PC-3 (cell line): Measurements from ENCODE around the gene ACAP2. TPM values are rescaled to one million over a fixed set of nuclear protein-coding genes. Genes with fewer than 3 reads are reported as not detected.
A peak's percentile ranks its signal among the peaks of the same experiment; 100 is the strongest.

Source experiments
- ATAC-seq: fragments of 200-7000 bp; cut with Tn5 transposase; 2 replicates; pipeline ENCODE4 v1.9.1; 2020; ENCODE audit warnings: mild to moderate bottlenecking, moderate library complexity
- BruUV-seq: library from RNA; stranded (reverse); fragments of 400-500 nt; replicated peaks from 2 replicates; lab custom pipeline; 2021; lab: Mats Ljungman, UMichigan
- CTCF ChIA-PET: fragments of 300-600 bp; sonication (Branson Sonifier 250); formaldehyde crosslinking; loops from one replicate; lab custom pipeline; 2022; ENCODE audit warnings: antibody characterized with exemption; lab: Charles Lee
- POLR2A ChIA-PET: fragments of 300-600 bp; sonication (Branson Sonifier 250); formaldehyde crosslinking; loops from one replicate; lab custom pipeline; 2022; ENCODE audit warnings: antibody characterized with exemption; ENCODE audit not compliant: unreplicated experiment; lab: Charles Lee
- DNase-seq: peaks from one replicate; pipeline ENCODE4 v3.0.0-alpha.2; 2015
- H2AFZ ChIP-seq: fragments of 300-600 bp; sonication (generic); 2 replicates; pipeline ENCODE4 v1.6.0; 2016; ENCODE audit warnings: antibody characterized with exemption, low read length
- H3F3A ChIP-seq: fragments of 300-600 bp; sonication (generic); one replicate; pipeline ENCODE4 v1.6.0; 2017; ENCODE audit warnings: antibody characterized with exemption, low read length, control low read depth, mild to moderate bottlenecking; ENCODE audit not compliant: unreplicated experiment
- H3K27ac ChIP-seq: fragments of 300-600 bp; sonication (generic); 2 replicates; pipeline ENCODE4 v1.5.1; 2016; ENCODE audit warnings: mild to moderate bottlenecking, low read length
- H3K27me3 ChIP-seq: fragments of 300-600 bp; sonication (generic); 2 replicates; pipeline ENCODE4 v1.6.1; 2016; ENCODE audit warnings: low read length, mixed read lengths
- H3K36me3 ChIP-seq: fragments of 300-600 bp; sonication (generic); 2 replicates; pipeline ENCODE4 v1.6.1; 2016; ENCODE audit warnings: low read depth, mixed run types, low read length, mixed read lengths
- H3K4me1 ChIP-seq: fragments of 300-600 bp; sonication (generic); 2 replicates; pipeline ENCODE4 v1.5.1; 2016; ENCODE audit warnings: low read length; ENCODE audit not compliant: insufficient read depth
- H3K4me2 ChIP-seq: fragments of 300-600 bp; sonication (generic); 2 replicates; pipeline ENCODE4 v1.6.0; 2016; ENCODE audit warnings: low read length
- H3K4me3 ChIP-seq: fragments of 300-600 bp; sonication (generic); 2 replicates; pipeline ENCODE4 v1.5.1; 2016; ENCODE audit warnings: mild to moderate bottlenecking, low read length, mixed read lengths
- H3K79me2 ChIP-seq: fragments of 300-600 bp; sonication (generic); 2 replicates; pipeline ENCODE4 v1.6.1; 2017; ENCODE audit warnings: low read length, mixed read lengths
- H3K9ac ChIP-seq: fragments of 300-600 bp; sonication (generic); 2 replicates; pipeline ENCODE4 v1.6.0; 2016; ENCODE audit warnings: mild to moderate bottlenecking, low read length
- H3K9me2 ChIP-seq: fragments of 300-600 bp; sonication (generic); replicated peaks from 2 replicates; pipeline ENCODE4 v1.6.1; 2016; ENCODE audit warnings: mixed run types, low read length, mixed read lengths
- H3K9me3 ChIP-seq: fragments of 300-600 bp; sonication (generic); 2 replicates; pipeline ENCODE4 v1.6.1; 2016; ENCODE audit warnings: low read length, mixed read lengths
- H4K20me1 ChIP-seq: fragments of 300-600 bp; sonication (generic); 2 replicates; pipeline ENCODE4 v1.6.1; 2016; ENCODE audit warnings: low read length, mixed read lengths
- EZH2 ChIP-seq: fragments of 300-600 bp; sonication (generic); IDR thresholded peaks from one replicate; pipeline ENCODE4 v1.6.1; 2017; ENCODE audit warnings: antibody characterized with exemption, mild to moderate bottlenecking, low read length; ENCODE audit not compliant: unreplicated experiment
- intact Hi-C: fragments of 100-400 bp; cut with micrococcal nuclease; formaldehyde crosslinking; loops from 2 replicates; pipeline ENCODE4 v1.9.0; 2023
- total RNA-seq: library from RNA; depleted of rRNA; stranded (reverse); fragments of >200 nt; gene quantifications from 2 replicates; pipeline ENCODE4 v1.2.3, GENCODE V29; 2014
- TF ChIP-seq, protein P1 (sequence below): fragments of 300-600 bp; sonication (generic); conservative IDR thresholded peaks from 2 replicates; pipeline ENCODE4 v1.5.1; 2017; ENCODE audit warnings: antibody characterized with exemption, low read depth, mild to moderate bottlenecking, low read length

ACAP2 gene
- total RNA-seq, 1 experiment from 2014 or later: 33.5 TPM

DNA sequence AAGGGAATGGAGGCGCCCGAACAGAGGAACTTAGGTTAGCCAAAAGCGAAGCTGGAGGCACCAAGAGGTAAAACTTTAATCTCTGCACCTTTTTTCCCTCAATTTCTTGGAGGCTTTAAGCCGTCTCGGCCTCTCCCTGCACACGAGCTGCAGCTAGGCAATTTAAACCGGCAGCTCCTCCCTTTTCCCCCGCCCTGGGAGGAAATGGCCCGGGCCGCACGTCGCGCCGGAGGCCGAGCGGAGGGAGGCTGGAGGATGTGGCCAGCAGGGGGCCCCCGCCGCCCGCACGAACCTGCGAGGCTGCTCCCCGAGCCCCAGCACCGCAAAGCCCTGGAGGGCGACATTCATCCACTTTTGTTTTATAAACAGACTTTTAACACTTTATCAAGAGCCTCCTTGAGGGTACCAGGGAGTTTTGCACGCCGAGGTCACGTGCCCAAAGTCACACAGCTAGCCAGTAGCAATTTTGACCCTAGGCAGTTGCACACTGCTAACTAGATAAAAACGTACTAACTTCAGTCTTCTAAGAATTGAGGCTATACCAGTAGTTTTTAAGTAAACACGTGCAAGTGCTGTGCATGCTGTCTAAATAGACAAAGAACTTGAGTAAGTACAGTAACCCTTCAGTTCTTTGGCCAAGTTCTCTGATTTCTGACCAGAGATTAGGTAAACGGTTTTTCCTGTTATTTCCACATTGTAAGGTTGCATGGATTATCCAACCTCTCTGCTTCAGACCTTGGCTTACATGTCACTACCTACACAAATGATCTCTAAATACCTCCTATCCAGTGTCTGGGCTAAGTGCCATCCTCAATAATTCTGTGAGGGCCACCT, 171.2 kb downstream of the ACAP2 start:
- Histone ChIP-seq H3K36me3 (peaks cover 4% of the 10 kb centered on the region), H3K9me2 (no peaks in the 10 kb centered on the region), H3K4me3 (peak overlapping the region; percentile 82), H3F3A (no peaks in the 10 kb centered on the region), H3K27ac (peak overlapping the region; percentile 57), H4K20me1 (peaks cover 14% of the 10 kb centered on the region; the same call in 1 of the 2 replicates), H3K9ac (peak overlapping the region; percentile 77), H3K4me1 (peaks cover 21% of the 10 kb centered on the region), H3K27me3 (no peaks in the 10 kb centered on the region), H2AFZ (peak overlapping the region; percentile 97), H3K4me2 (peak overlapping the region; percentile 96), H3K9me3 (no peaks in the 10 kb centered on the region), H3K79me2 (peaks cover 36% of the 10 kb centered on the region)
- CTCF ChIA-PET: interaction anchor here (0.5 to 2.9 kb wide), 25 partner anchors 9 to 625 kb away, joined by 3 to 22 read pairs (median 4); partner anchors contain the start of genes ACAP2 and PPP1R2
- intact Hi-C loops: loop anchor here (1.0 to 5.0 kb wide), 4 partner anchors 170 to 581 kb away; partner anchors contain the start of gene PPP1R2
- DNase-seq: peak; percentile 91
- POLR2A ChIA-PET: interaction anchor here (0.6 to 1.0 kb wide), 3 partner anchors 31 to 171 kb away, joined by 3 to 7 read pairs (median 4); partner anchors contain the start of gene ACAP2
- TSS peak; percentile 71 for BruUV-seq
- no peak for TF ChIP-seq EZH2
- TF ChIP-seq, protein P1, sequence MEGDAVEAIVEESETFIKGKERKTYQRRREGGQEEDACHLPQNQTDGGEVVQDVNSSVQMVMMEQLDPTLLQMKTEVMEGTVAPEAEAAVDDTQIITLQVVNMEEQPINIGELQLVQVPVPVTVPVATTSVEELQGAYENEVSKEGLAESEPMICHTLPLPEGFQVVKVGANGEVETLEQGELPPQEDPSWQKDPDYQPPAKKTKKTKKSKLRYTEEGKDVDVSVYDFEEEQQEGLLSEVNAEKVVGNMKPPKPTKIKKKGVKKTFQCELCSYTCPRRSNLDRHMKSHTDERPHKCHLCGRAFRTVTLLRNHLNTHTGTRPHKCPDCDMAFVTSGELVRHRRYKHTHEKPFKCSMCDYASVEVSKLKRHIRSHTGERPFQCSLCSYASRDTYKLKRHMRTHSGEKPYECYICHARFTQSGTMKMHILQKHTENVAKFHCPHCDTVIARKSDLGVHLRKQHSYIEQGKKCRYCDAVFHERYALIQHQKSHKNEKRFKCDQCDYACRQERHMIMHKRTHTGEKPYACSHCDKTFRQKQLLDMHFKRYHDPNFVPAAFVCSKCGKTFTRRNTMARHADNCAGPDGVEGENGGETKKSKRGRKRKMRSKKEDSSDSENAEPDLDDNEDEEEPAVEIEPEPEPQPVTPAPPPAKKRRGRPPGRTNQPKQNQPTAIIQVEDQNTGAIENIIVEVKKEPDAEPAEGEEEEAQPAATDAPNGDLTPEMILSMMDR: peak; percentile 98
- ATAC-seq: peak; percentile 78

DNA sequence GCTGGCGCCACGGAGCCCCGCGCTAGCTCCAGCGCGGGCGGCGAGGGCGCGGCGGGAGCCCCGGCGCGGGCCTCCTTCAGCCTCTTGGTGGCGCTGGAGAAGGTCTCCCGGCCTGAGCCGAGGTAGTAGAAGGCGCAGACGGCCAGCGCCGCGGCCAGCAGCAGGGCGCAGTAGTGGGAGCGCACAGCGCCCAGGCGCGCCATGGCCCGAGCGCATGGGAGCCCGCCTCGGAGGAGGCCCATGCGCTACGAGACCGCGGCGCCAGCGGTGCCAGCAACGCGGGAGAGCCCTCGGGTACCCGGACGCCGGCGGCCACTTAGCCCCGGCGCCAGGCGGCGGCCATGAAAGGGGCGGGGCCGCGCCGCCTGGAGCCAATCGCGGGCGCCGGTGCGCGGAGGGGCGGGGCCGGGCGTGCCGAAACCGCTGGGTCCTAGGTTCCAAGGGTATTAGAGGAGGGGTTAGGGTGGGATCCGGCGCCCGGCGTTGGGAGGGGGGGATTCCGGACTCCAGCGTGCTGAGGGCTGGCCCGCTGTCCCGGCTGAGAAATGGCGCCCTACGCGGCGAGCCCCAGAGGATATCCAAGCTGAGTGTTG, 171.9 kb downstream of the ACAP2 start, which contains the start of gene XXYLT1:
XXYLT1 (minus strand) TSS at position 343 of the 593 bp plus-strand sequence; CDS start at position 242, 101 bp downstream.
- H3K9me2 ChIP-seq: no peaks in the 10 kb centered on the region
- H3K79me2 ChIP-seq: peaks cover 43% of the 10 kb centered on the region
- BruUV-seq: no TSS peak
- peak within 1 kb of the TSS; percentile 77 for H3K9ac ChIP-seq
- peak within 1 kb of the TSS; percentile 82 for H3K4me3 ChIP-seq
- H3K27me3 ChIP-seq: no peaks in the 10 kb centered on the region
- peak; percentile 90 for DNase-seq
- H3K36me3 ChIP-seq: peaks cover 7% of the 10 kb centered on the region
- peak; percentile 81 for ATAC-seq
- H4K20me1 ChIP-seq: peaks cover 14% of the 10 kb centered on the region; the same call in 1 of the 2 replicates
- H3K9me3 ChIP-seq: no peaks in the 10 kb centered on the region
- ChIA-PET POLR2A (interaction anchor here (0.6 to 1.0 kb wide), 4 partner anchors 32 to 172 kb away, joined by 3 to 7 read pairs (median 4); partner anchors contain the start of gene ACAP2), CTCF (interaction anchor here (0.5 to 2.9 kb wide), 28 partner anchors 8 to 625 kb away, joined by 3 to 22 read pairs (median 4); partner anchors contain the start of genes ACAP2 and PPP1R2)
- H3K27ac ChIP-seq: peak within 1 kb of the TSS; percentile 57
- peak within 1 kb of the TSS; percentile 97 for H2AFZ ChIP-seq
- TF ChIP-seq, protein P1: peak; percentile 54
- no peak for TF ChIP-seq EZH2
- H3F3A ChIP-seq: no peaks in the 10 kb centered on the region
- peaks cover 21% of the 10 kb centered on the region for H3K4me1 ChIP-seq
- H3K4me2 ChIP-seq: peak within 1 kb of the TSS; percentile 96
- intact Hi-C loops: loop anchor here (1.0 to 5.0 kb wide), 4 partner anchors 170 to 581 kb away; partner anchors contain the start of gene PPP1R2
